GM20000 (cell line): Measurements from ENCODE around the gene APOBEC3G.

Experiments
- DNase-seq: peaks from one replicate; pipeline ENCODE4 v3.0.0; 2012; ENCODE audit warnings: low spot score
- CTCF ChIP-seq: IDR thresholded peaks from 2 replicates; pipeline ENCODE4 v1.5.1; 2012; ENCODE audit warnings: mild to moderate bottlenecking, control low read depth; ENCODE audit errors: extremely low read depth, missing control alignments

Gene APOBEC3G

GRCh38 chr22:39122772-39123470 is 45.8 kb downstream of the APOBEC3G start:
- TF ChIP-seq CTCF, result no peak
- DNase-seq, result peak; percentile 4

- no peak for TF ChIP-seq CTCF
- DNase-seq, result peak; percentile 12
Measured at GRCh38 chr22:39123751-39124581, 46.9 kb downstream of the APOBEC3G start.

- TF ChIP-seq CTCF, result no peak
- no peak for DNase-seq
Measured at GRCh38 chr22:39125622-39126021, 48.5 kb downstream of the APOBEC3G start.

GRCh38 chr22:39128508-39128907 is 51.4 kb downstream of the APOBEC3G start:
- peak; percentile 3 for DNase-seq
- no peak for TF ChIP-seq CTCF

- TF ChIP-seq CTCF, result no peak
- no peak for DNase-seq
Measured at GRCh38 chr22:39129081-39129480, 52.0 kb downstream of the APOBEC3G start.

GRCh38 chr22:39129746-39130145 is 52.7 kb downstream of the APOBEC3G start:
- DNase-seq, result peak; percentile 3
- no peak for TF ChIP-seq CTCF

GRCh38 chr22:39130152-39130704 is 53.2 kb downstream of the APOBEC3G start:
- TF ChIP-seq CTCF, result no peak
- peak; percentile 4 for DNase-seq
